ENCODE results near the gene RPGR.

Gene RPGR

GRCh38 chrX:38312436-38312835 lies 14.9 kb downstream of the RPGR start:
- H3K27me3 ChIP-seq (ENCODE audit: low read depth), result no peaks in the 10 kb centered on the region
- no peaks in the 10 kb centered on the region for H3K9me3 ChIP-seq
- H3K4me3 ChIP-seq, result no peak overlapping the region
- DNase-seq (ENCODE audit: low spot score in 2 of 2), result no peak
- H3K4me1 ChIP-seq, result no peaks in the 10 kb centered on the region
- H3K36me3 ChIP-seq (replicated peaks), result peaks cover 3% of the 10 kb centered on the region
- in situ Hi-C loops (cut with MboI; ENCODE audit: low sequenced_read_pairs), result no loop called here

DNA sequence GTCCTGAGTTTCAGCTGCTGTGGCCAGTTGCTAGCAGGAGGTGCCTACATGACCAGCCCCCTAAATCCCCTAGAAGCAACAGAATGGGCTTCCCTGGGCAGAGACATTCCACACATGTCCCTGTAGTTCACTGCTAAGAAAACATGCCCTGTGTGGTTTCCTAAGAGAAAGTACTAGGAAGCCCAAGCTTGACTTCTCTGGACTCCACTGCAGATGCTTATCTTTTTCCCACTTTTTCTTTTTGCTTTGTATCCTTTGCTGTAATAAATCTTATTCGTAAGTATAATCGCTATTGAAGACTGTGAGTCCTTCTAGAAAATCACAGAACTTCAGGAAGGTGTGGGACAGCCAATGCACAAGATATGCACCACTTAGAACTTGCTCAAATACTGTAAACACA lies 15.6 kb downstream of the RPGR start:
- no peak overlapping the region for H3K4me3 ChIP-seq
- DNase-seq (ENCODE audit: low spot score in 2 of 2), result no peak
- H3K27me3 ChIP-seq (ENCODE audit: low read depth), result no peaks in the 10 kb centered on the region
- H3K36me3 ChIP-seq (replicated peaks), result no peaks in the 10 kb centered on the region; the same call in 1 of the 2 replicates
- H3K9me3 ChIP-seq, result no peaks in the 10 kb centered on the region
- H3K4me1 ChIP-seq, result no peaks in the 10 kb centered on the region
- in situ Hi-C loops (cut with MboI; ENCODE audit: low sequenced_read_pairs), result no loop called here

DNA sequence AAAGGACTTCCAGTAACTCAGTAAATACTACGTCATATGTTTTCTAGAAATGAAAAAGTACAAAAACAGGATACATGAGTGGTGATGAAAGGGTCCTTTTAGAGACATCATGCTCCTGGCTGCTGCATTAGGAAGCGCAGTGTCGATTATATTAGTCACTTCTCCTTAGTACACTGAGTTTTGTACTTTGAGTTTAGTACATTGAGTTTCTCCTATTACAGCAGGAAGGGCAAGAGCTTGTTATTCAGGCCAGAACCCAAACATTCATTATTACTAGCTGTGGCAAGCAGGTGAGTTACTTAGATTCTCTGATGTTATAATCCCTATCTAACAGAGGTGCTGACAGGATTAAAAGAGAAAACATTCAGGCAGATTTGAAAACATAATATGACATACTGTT lies 21.3 kb downstream of the RPGR start:
- H3K36me3 ChIP-seq (replicated peaks), result no peaks in the 10 kb centered on the region; the same call in 1 of the 2 replicates
- in situ Hi-C loops (cut with MboI; ENCODE audit: low sequenced_read_pairs), result no loop called here
- H3K4me1 ChIP-seq, result no peaks in the 10 kb centered on the region
- no peak overlapping the region for H3K4me3 ChIP-seq
- DNase-seq (ENCODE audit: low spot score in 2 of 2), result no peak
- H3K9me3 ChIP-seq, result no peaks in the 10 kb centered on the region
- no peaks in the 10 kb centered on the region for H3K27me3 ChIP-seq (ENCODE audit: low read depth)

DNA sequence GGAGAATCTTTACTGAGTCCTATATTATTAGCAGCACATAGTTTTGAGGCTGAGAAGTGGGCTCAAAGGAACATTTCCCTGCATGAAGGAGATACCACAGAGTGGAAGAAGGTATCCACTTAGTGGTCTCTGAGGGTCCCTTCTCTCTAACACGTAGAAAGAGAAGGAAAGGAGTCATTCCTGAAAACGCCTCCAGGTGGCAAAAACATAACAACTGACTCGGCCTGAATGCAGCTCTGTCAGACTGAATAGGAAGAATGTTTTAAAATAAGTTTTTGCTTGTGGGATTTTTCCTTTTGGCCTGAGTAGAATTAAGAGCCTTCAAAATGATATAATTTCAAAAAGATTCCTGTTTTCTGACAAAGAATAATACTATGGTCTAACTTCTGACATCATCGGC lies 23.3 kb downstream of the RPGR start:
- Histone ChIP-seq H3K36me3 (replicated peaks) (no peaks in the 10 kb centered on the region; the same call in 1 of the 2 replicates), H3K4me1 (no peaks in the 10 kb centered on the region), H3K4me3 (no peak overlapping the region), H3K27me3 (ENCODE audit: low read depth) (no peaks in the 10 kb centered on the region), H3K9me3 (no peaks in the 10 kb centered on the region)
- peak; percentile 19 to 39 for DNase-seq (ENCODE audit: low spot score in 2 of 2)
- in situ Hi-C loops (cut with MboI; ENCODE audit: low sequenced_read_pairs), result no loop called here

GRCh38 chrX:38293741-38294140 lies 33.6 kb downstream of the RPGR start:
- DNase-seq (ENCODE audit: low spot score in 2 of 2), result peak; percentile 15 to 50
- peaks cover 18% of the 10 kb centered on the region for H3K4me1 ChIP-seq
- in situ Hi-C loops (cut with MboI; ENCODE audit: low sequenced_read_pairs), result no loop called here
- no peaks in the 10 kb centered on the region for H3K36me3 ChIP-seq (replicated peaks)
- H3K9me3 ChIP-seq, result no peaks in the 10 kb centered on the region
- H3K4me3 ChIP-seq, result no peak overlapping the region
- H3K27me3 ChIP-seq (ENCODE audit: low read depth), result no peaks in the 10 kb centered on the region

DNA sequence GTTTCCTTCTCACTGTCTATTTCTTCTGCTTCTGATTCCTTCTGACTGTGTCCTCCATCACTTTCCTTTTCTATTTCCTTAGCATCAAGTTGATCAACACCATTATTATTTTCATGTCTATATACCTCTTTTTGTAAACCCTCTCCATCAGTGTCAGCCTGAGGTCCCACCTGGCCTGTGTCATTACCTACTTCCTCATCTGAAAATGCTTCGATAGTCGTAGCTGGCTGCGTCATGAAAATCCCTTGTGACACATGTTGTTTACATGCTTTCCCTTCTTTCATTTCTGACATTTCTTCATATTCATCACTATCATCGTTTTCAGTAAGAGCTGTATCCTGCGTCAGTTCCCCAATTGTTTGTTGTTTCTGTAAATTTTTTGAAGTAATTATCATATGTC lies 39.6 kb downstream of the RPGR start:
- Histone ChIP-seq H3K9me3 (no peaks in the 10 kb centered on the region), H3K4me3 (no peak overlapping the region), H3K27me3 (ENCODE audit: low read depth) (no peaks in the 10 kb centered on the region), H3K36me3 (replicated peaks) (no peaks in the 10 kb centered on the region), H3K4me1 (peaks cover 11% of the 10 kb centered on the region)
- in situ Hi-C loops (cut with MboI; ENCODE audit: low sequenced_read_pairs), result no loop called here
- no peak for DNase-seq (ENCODE audit: low spot score in 2 of 2)

- H3K27me3 ChIP-seq (ENCODE audit: low read depth), result no peaks in the 10 kb centered on the region
- H3K9me3 ChIP-seq, result no peaks in the 10 kb centered on the region
- in situ Hi-C loops (cut with MboI; ENCODE audit: low sequenced_read_pairs), result no loop called here
- no peaks in the 10 kb centered on the region for H3K36me3 ChIP-seq (replicated peaks)
- peaks cover 11% of the 10 kb centered on the region for H3K4me1 ChIP-seq
- H3K4me3 ChIP-seq, result no peak overlapping the region
- no peak for DNase-seq (ENCODE audit: low spot score in 2 of 2)
These were observed 41.7 kb downstream of the RPGR start for GRCh38 chrX:38285649-38286048.

DNA sequence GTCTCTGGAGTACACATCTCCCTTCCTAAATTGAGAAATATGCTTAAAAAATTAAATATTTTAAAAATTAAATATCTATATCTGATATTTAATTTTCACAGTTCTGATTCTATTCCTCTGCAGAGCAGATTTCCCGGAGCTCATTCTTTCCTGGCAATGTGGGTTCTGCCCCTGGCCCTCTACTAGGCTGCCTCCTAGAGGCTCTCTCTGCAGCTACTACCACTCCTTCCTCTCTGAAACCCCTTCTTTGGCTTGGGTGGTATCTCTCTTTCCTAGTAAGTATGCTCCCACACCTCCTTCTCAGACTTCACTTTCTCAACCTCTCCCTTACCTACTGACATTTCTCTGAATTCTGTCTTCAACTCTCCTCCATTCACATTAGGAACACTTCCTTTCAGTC lies 45.3 kb downstream of the RPGR start:
- no peaks in the 10 kb centered on the region for H3K36me3 ChIP-seq (replicated peaks)
- in situ Hi-C loops (cut with MboI; ENCODE audit: low sequenced_read_pairs), result no loop called here
- no peaks in the 10 kb centered on the region for H3K9me3 ChIP-seq
- no peak overlapping the region for H3K4me3 ChIP-seq
- H3K27me3 ChIP-seq (ENCODE audit: low read depth), result no peaks in the 10 kb centered on the region
- DNase-seq (ENCODE audit: low spot score in 2 of 2), result no peak
- H3K4me1 ChIP-seq, result peaks cover 5% of the 10 kb centered on the region

GRCh38 chrX:38279188-38279587 lies 48.1 kb downstream of the RPGR start:
- Histone ChIP-seq H3K36me3 (replicated peaks) (no peaks in the 10 kb centered on the region), H3K4me3 (no peak overlapping the region), H3K27me3 (ENCODE audit: low read depth) (no peaks in the 10 kb centered on the region), H3K9me3 (no peaks in the 10 kb centered on the region), H3K4me1 (peaks cover 5% of the 10 kb centered on the region)
- in situ Hi-C loops (cut with MboI; ENCODE audit: low sequenced_read_pairs), result no loop called here
- no peak for DNase-seq (ENCODE audit: low spot score in 2 of 2)

DNA sequence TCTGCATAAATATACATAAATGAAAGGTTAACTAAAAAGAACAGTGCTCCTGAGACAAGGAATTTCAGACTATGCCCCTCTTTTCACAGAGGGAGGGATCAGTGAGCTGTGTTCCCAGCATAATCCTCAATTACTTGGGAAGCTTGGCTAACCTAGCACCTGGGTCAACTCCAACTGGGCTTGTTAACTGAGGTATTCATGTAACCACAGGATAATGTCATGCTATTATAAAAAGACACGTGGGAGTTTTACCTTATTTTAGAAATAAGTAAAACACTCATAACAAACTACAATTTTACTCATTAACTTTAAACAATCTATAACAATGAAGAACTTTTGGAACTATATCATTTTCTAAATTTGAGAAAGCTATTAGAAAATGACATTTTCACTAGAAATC lies 48.6 kb downstream of the RPGR start:
- in situ Hi-C loops (cut with MboI; ENCODE audit: low sequenced_read_pairs), result no loop called here
- H3K9me3 ChIP-seq, result no peaks in the 10 kb centered on the region

DNA sequence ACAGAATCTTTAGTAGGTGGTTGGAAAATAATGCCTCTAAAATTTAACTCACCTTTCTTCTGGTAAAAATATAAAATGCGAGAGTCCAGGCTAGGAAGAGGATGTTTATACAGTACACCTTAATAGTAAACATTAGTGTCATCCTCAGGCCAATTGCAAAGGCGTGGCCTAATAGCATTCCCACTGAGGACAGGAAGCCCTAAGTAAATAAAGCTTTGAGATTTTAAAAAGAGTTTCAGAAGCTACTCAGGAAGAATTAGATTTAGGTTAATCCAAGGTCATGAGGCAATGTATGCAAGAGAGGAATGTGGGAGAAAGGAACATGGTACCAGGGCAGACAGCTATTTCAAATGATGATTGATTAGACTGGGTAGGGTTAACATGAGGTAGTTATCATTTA lies 49.5 kb downstream of the RPGR start:
- in situ Hi-C loops (cut with MboI; ENCODE audit: low sequenced_read_pairs), result no loop called here
- DNase-seq (ENCODE audit: low spot score in 2 of 2), result no peak
- no peak overlapping the region for H3K4me3 ChIP-seq
- peaks cover 5% of the 10 kb centered on the region for H3K4me1 ChIP-seq
- H3K9me3 ChIP-seq, result no peaks in the 10 kb centered on the region
- no peaks in the 10 kb centered on the region for H3K27me3 ChIP-seq (ENCODE audit: low read depth)
- H3K36me3 ChIP-seq (replicated peaks), result no peaks in the 10 kb centered on the region

More for the DNA sequence above, 48.6 kb downstream of the RPGR start:
- Histone ChIP-seq H3K27me3 (ENCODE audit: low read depth) (no peaks in the 10 kb centered on the region), H3K36me3 (replicated peaks) (no peaks in the 10 kb centered on the region), H3K4me3 (no peak overlapping the region), H3K4me1 (peaks cover 5% of the 10 kb centered on the region)
- DNase-seq (ENCODE audit: low spot score in 2 of 2), result no peak

DNA sequence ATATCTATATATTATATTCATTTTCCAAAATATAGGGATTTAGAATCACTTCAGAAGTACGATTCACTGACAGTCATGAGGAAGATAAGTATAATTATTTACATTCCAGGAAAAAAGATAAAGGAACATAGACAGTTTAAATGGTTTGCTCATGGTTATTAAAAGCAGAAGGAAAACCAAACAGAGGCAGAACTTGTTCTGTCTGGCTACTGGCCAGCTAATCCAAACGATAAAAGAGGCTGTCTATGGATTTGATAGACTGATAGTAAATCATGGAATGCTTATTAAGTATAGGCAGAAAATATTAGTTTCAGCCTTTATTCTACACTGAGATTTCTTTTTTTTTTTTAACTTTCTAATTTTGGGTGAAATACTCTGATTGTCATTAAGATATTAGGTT lies 50.2 kb downstream of the RPGR start:
- DNase-seq (ENCODE audit: low spot score in 2 of 2), result no peak
- in situ Hi-C loops (cut with MboI; ENCODE audit: low sequenced_read_pairs), result no loop called here
- Histone ChIP-seq H3K27me3 (ENCODE audit: low read depth) (no peaks in the 10 kb centered on the region), H3K9me3 (no peaks in the 10 kb centered on the region), H3K36me3 (replicated peaks) (no peaks in the 10 kb centered on the region), H3K4me3 (no peak overlapping the region), H3K4me1 (peaks cover 5% of the 10 kb centered on the region)

DNA sequence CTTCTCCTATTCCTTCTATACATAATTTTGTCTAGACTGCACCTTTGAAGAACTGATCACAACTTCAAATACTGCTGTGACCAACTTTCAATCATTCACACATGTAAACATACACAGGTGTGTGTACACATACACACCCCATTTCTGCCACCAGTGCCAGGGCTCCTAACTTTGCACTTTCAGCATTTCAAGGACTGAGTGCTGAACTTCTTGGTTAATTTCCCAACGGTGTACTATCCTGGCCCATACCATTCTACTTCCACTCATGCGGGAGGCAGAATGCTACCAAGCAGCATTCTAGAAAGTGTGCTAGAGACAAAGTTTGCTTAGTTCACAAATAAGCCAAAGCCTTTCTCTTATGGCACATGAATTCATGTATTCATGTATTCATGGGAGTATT lies 51.2 kb downstream of the RPGR start:
- in situ Hi-C loops (cut with MboI; ENCODE audit: low sequenced_read_pairs), result no loop called here
- Histone ChIP-seq H3K4me3 (no peak overlapping the region), H3K36me3 (replicated peaks) (no peaks in the 10 kb centered on the region), H3K9me3 (no peaks in the 10 kb centered on the region), H3K27me3 (ENCODE audit: low read depth) (no peaks in the 10 kb centered on the region), H3K4me1 (peaks cover 5% of the 10 kb centered on the region)
- no peak for DNase-seq (ENCODE audit: low spot score in 2 of 2)

- no peak overlapping the region for H3K4me3 ChIP-seq
- no peak for DNase-seq (ENCODE audit: low spot score in 2 of 2)
- H3K9me3 ChIP-seq, result no peaks in the 10 kb centered on the region
- H3K36me3 ChIP-seq (replicated peaks), result no peaks in the 10 kb centered on the region
- in situ Hi-C loops (cut with MboI; ENCODE audit: low sequenced_read_pairs), result no loop called here
- peaks cover 5% of the 10 kb centered on the region for H3K4me1 ChIP-seq
- H3K27me3 ChIP-seq (ENCODE audit: low read depth), result no peaks in the 10 kb centered on the region
These were observed 51.7 kb downstream of the RPGR start for GRCh38 chrX:38275615-38276014.

- Histone ChIP-seq H3K9me3 (no peaks in the 10 kb centered on the region), H3K36me3 (replicated peaks) (no peaks in the 10 kb centered on the region), H3K4me3 (no peak overlapping the region), H3K27me3 (ENCODE audit: low read depth) (no peaks in the 10 kb centered on the region), H3K4me1 (no peaks in the 10 kb centered on the region)
- in situ Hi-C loops (cut with MboI; ENCODE audit: low sequenced_read_pairs), result no loop called here
- DNase-seq (ENCODE audit: low spot score in 2 of 2), result no peak
These were observed 53.9 kb downstream of the RPGR start for GRCh38 chrX:38273453-38273852.

Measured in HAP-1 (cell line).